A549 treated with CpdA at 1 μM for 4 hours (cell line): ENCODE measurements around the gene POLD2. TPM values are rescaled to one million over a fixed set of nuclear protein-coding genes. Genes with fewer than 3 reads are reported as not detected.

Experiments
- total RNA-seq: library from RNA; stranded (reverse); fragments of 200-300 nt; extraction: Qiagen RNA extraction; gene quantifications from 5 replicates; pipeline ENCODE4 v1.2.3, GENCODE V29; 2022; ENCODE audit warnings: low read depth

The POLD2 gene
- total RNA-seq, result 137 to 168 TPM (median 158 TPM) in 5 replicates

GRCh38 chr7:44123190-44124003, at the start of gene POLD2:
Gene POLD2 (minus strand): TSS chr7:44123548. CDS start chr7:44122053, 1,495 bp downstream.

GRCh38 chr7:44141221-44141850, 18.0 kb upstream of the POLD2 start, which contains the start of gene MYL7:
Gene MYL7 (minus strand): TSS chr7:44141332. CDS start chr7:44141305, 27 bp downstream.

GRCh38 chr7:44103923-44104859, 19.2 kb downstream of the POLD2 start, which contains the start of gene AEBP1:
Gene AEBP1 (plus strand): TSS chr7:44104345. CDS start chr7:44104666, 321 bp downstream.

GRCh38 chr7:44065431-44066110, 57.8 kb downstream of the POLD2 start, which contains the start of gene PGAM2:
Gene PGAM2 (minus strand): TSS chr7:44065567. CDS start chr7:44065529, 38 bp downstream.

Other genes with a start within 250 kb of the POLD2 start
- gene URGCP, start 217.0 kb downstream of the POLD2 start, total RNA-seq, result 25.8 to 29.6 TPM (median 28.3 TPM) in 5 replicates
- 9.5 to 11.7 TPM (median 10.4 TPM) in 5 replicates for gene UBE2D4, start 197.1 kb downstream of the POLD2 start, total RNA-seq
- gene SPDYE1, start 125.7 kb downstream of the POLD2 start, total RNA-seq, result not detected in 5 replicates
- 61.7 to 70.9 TPM (median 66.3 TPM) in 5 replicates for gene DBNL, start 78.8 kb downstream of the POLD2 start, total RNA-seq
- not detected in 5 replicates for gene PGAM2, start 58.0 kb downstream of the POLD2 start, total RNA-seq
- 5.7 to 9.1 TPM (median 8.1 TPM) in 5 replicates for gene POLM, start 41.0 kb downstream of the POLD2 start, total RNA-seq
- gene AEBP1, start 19.2 kb downstream of the POLD2 start, total RNA-seq, result 0.05 TPM in 1 of 5 replicates, not detected in the others
- not detected in 5 replicates for gene MYL7, start 17.8 kb upstream of the POLD2 start, total RNA-seq
- gene GCK, start 65.9 kb upstream of the POLD2 start, total RNA-seq, result 0.02 TPM in 1 of 5 replicates, not detected in the others
- 119 to 124 TPM (median 122 TPM) in 5 replicates for gene YKT6, start 77.4 kb upstream of the POLD2 start, total RNA-seq
- 0.11 to 0.57 TPM (median 0.15 TPM) in 5 replicates for gene CAMK2B, start 202.0 kb upstream of the POLD2 start, total RNA-seq